ENCODE measurements around the gene CANT1. TPM values are rescaled to one million over a fixed set of nuclear protein-coding genes. Genes with fewer than 3 reads are reported as not detected.

CANT1 gene
- total RNA-seq, 1 experiment from 2014 or later, result 86.4 TPM

GRCh38 chr17:79027274-79027924 is 17.8 kb upstream of the CANT1 start:
- H3K27ac Mint-ChIP-seq (ENCODE audit: unreplicated experiment), result peak overlapping the region; percentile 98
- peaks cover 9% of the 10 kb centered on the region for H3K36me3 Mint-ChIP-seq (ENCODE audit: insufficient read depth, unreplicated experiment)
- DNase-seq, result peak; percentile 52 to 71
- TF ChIP-seq, protein P1, sequence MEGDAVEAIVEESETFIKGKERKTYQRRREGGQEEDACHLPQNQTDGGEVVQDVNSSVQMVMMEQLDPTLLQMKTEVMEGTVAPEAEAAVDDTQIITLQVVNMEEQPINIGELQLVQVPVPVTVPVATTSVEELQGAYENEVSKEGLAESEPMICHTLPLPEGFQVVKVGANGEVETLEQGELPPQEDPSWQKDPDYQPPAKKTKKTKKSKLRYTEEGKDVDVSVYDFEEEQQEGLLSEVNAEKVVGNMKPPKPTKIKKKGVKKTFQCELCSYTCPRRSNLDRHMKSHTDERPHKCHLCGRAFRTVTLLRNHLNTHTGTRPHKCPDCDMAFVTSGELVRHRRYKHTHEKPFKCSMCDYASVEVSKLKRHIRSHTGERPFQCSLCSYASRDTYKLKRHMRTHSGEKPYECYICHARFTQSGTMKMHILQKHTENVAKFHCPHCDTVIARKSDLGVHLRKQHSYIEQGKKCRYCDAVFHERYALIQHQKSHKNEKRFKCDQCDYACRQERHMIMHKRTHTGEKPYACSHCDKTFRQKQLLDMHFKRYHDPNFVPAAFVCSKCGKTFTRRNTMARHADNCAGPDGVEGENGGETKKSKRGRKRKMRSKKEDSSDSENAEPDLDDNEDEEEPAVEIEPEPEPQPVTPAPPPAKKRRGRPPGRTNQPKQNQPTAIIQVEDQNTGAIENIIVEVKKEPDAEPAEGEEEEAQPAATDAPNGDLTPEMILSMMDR (IDR thresholded peaks at IDR 0.05; ENCODE audit: insufficient read depth in 1 of 2, low read depth in 1 of 2, low read length in 1 of 2, severe bottlenecking in 1 of 2, unreplicated experiment in 1 of 2), result no peak
- peaks cover 44% of the 10 kb centered on the region for H3K4me1 ChIP-seq
- no peaks in the 10 kb centered on the region for H3K36me3 ChIP-seq (ENCODE audit: control insufficient read depth, insufficient read depth, low read length)
- no peaks in the 10 kb centered on the region for H3K9me3 ChIP-seq
- no peaks in the 10 kb centered on the region for H3K9me3 Mint-ChIP-seq (ENCODE audit: unreplicated experiment)
- H3K4me1 Mint-ChIP-seq (ENCODE audit: low read depth, unreplicated experiment), result peaks cover 37% of the 10 kb centered on the region
- H3K27me3 ChIP-seq (replicated peaks; ENCODE audit: control insufficient read depth, insufficient read depth, low read length), result no peaks in the 10 kb centered on the region
- peak overlapping the region; percentile 6; the same call in 1 of the 2 replicates for H3K4me3 ChIP-seq (ENCODE audit: low read depth, low read length)
- no peaks in the 10 kb centered on the region for H3K27me3 Mint-ChIP-seq (ENCODE audit: insufficient read depth, unreplicated experiment)
- ChIA-PET CTCF (interaction anchor here (0.7 to 2.7 kb wide), 7 partner anchors 9 to 61 kb away, joined by 3 to 23 read pairs (median 4); partner anchors contain the start of gene ENGASE), POLR2A (interaction anchor here (0.6 to 1.8 kb wide), 5 partner anchors 18 to 296 kb away, joined by 3 to 11 read pairs (median 5); partner anchors contain the start of genes CANT1 and ENGASE)
- peak overlapping the region; percentile 67 for H3K4me3 Mint-ChIP-seq (ENCODE audit: unreplicated experiment)
- intact Hi-C loops (cut with micrococcal nuclease; ENCODE audit: unreplicated experiment), result no loop called here
- BruUV-seq (replicated peaks), result TSS peak; percentile 41

DNA sequence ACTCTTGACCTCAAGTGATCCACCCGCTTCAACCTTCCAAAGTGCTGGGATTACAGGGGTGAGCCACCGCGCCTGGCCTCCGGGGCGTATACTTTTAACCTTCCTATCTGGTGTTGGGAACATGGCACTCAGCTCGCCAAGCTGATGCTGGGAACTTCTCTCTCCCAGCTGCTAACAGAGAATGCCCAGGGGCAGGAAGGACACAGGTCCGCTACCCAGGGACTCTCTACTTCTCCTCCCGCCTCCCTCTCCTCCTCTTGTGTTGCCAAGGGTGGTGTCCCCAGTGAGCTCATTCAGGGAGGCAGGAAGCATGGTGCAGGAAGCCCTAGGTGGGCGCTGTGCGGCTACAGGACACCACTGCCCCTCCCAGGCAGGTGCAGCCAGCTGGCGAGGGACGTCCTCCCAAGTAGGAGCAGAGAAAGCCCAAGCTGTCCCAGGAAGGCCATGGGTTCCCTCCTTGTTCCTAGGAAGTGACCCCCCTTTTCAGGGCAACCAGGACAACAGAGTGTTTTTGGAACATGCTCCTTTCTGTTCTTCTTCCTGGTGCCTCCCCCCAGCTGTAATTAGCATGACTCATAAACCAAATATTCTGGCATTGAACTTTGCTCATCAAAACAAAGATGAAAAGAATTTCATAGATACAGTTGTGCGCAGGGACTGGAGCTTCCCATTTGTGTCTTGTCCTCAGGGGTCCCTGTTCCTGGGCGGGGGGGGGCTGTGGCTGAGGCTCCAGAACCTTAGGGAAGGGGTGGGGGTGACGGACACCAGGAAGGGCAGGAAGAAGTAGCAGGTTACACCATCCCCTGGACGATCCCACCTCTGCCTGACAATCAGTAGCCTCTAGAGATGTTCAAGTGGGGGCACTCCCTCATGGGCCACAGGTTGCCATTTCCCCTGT is 17.1 kb upstream of the CANT1 start:
- Mint-ChIP-seq H3K4me1 (ENCODE audit: low read depth, unreplicated experiment) (peaks cover 37% of the 10 kb centered on the region), H3K27ac (ENCODE audit: unreplicated experiment) (peak overlapping the region; percentile 98), H3K9me3 (ENCODE audit: unreplicated experiment) (no peaks in the 10 kb centered on the region), H3K36me3 (ENCODE audit: insufficient read depth, unreplicated experiment) (peaks cover 9% of the 10 kb centered on the region), H3K27me3 (ENCODE audit: insufficient read depth, unreplicated experiment) (no peaks in the 10 kb centered on the region), H3K4me3 (ENCODE audit: unreplicated experiment) (peak overlapping the region; percentile 67)
- peaks cover 48% of the 10 kb centered on the region for H3K4me1 ChIP-seq
- peak; percentile 70 to 75 for DNase-seq
- H3K27me3 ChIP-seq (replicated peaks; ENCODE audit: control insufficient read depth, insufficient read depth, low read length), result no peaks in the 10 kb centered on the region
- intact Hi-C loops (cut with micrococcal nuclease; ENCODE audit: unreplicated experiment), result no loop called here
- H3K9me3 ChIP-seq, result no peaks in the 10 kb centered on the region
- ChIA-PET POLR2A (interaction anchor here (0.6 to 1.8 kb wide), 6 partner anchors 15 to 295 kb away, joined by 3 to 11 read pairs (median 6); partner anchors contain the start of genes CANT1 and ENGASE), CTCF (interaction anchor here (0.6 to 2.7 kb wide), 9 partner anchors 10 to 185 kb away, joined by 3 to 23 read pairs (median 4); partner anchors contain the start of gene ENGASE)
- TF ChIP-seq, protein P1 (IDR thresholded peaks at IDR 0.05; ENCODE audit: insufficient read depth in 1 of 2, low read depth in 1 of 2, low read length in 1 of 2, severe bottlenecking in 1 of 2, unreplicated experiment in 1 of 2), result no peak
- BruUV-seq (replicated peaks), result no TSS peak
- no peaks in the 10 kb centered on the region for H3K36me3 ChIP-seq (ENCODE audit: control insufficient read depth, insufficient read depth, low read length)
- peak overlapping the region; percentile 11 for H3K4me3 ChIP-seq (ENCODE audit: low read depth, low read length)
